B cell (primary cell): ENCODE results near the gene MVD. TPM values are rescaled to one million over a fixed set of nuclear protein-coding genes. Genes with fewer than 3 reads are reported as not detected.

Source experiments
- ATAC-seq: fragments of 200-7000 bp; cut with Tn5 transposase; one replicate; pipeline ENCODE4 v1.10.0; 2021; ENCODE audit warnings: low read depth, mild to moderate bottlenecking, moderate number of reproducible peaks, moderate library complexity
- CTCF ChIA-PET: fragments of 350-600 bp; sonication (Branson Sonifier 250); formaldehyde crosslinking; loops from one replicate; lab custom pipeline; 2021; ENCODE audit warnings: antibody characterized with exemption, inconsistent platforms; lab: Charles Lee
- POLR2A ChIA-PET: fragments of 350-600 bp; sonication (Branson Sonifier 250); formaldehyde crosslinking; loops from one replicate; lab custom pipeline; 2021; ENCODE audit warnings: antibody characterized with exemption; lab: Charles Lee
- DNase-seq: peaks from one replicate; pipeline ENCODE4 v3.0.0; 2013
- H2AFZ ChIP-seq: 2 replicates; pipeline ENCODE4 v1.6.1; 2012; ENCODE audit warnings: mild to moderate bottlenecking, low read depth, low read length; ENCODE audit not compliant: insufficient read depth, poor library complexity, severe bottlenecking
- H3K27ac ChIP-seq, 2 donors: 1 replicate in 1 of 2; 2 replicates in 1 of 2; pipeline ENCODE4 v1.5.1; 2012 to 2013; ENCODE audit warnings: low read length in 2 of 2, mild to moderate bottlenecking in 2 of 2, moderate library complexity in 1 of 2
- H3K27me3 ChIP-seq, 4 experiments: fragments of 200-600 bp in 1 of 4; sonication (generic) in 1 of 4; replicated peaks in 1 of 4; 1 replicate in 2 of 4; 2 replicates in 2 of 4; pipeline versions ENCODE4 v1.6.1 to v1.7.0; 2013 to 2016; ENCODE audit warnings: low read length in 3 of 4, mild to moderate bottlenecking in 2 of 4, mixed read lengths in 1 of 4, moderate library complexity in 1 of 4; ENCODE audit not compliant: insufficient read depth in 4 of 4, control insufficient read depth in 3 of 4; ENCODE audit errors: control extremely low read depth in 1 of 4
- H3K36me3 ChIP-seq, 2 experiments: replicated peaks in 1 of 2; 1 replicate in 1 of 2; 2 replicates in 1 of 2; pipeline versions ENCODE4 v1.6.1 to v1.7.1; 2013; ENCODE audit warnings: low read length in 1 of 2; ENCODE audit not compliant: insufficient read depth in 2 of 2, control insufficient read depth in 1 of 2; ENCODE audit errors: control extremely low read depth in 1 of 2, extremely low read depth in 1 of 2
- H3K4me1 ChIP-seq, 2 donors: fragments of 200-600 bp in 1 of 2; sonication (generic) in 1 of 2; 1 replicate in 1 of 2; 2 replicates in 1 of 2; pipeline versions ENCODE4 v1.5.1 to v1.6.1; 2013 to 2017; ENCODE audit warnings: low read length in 2 of 2; ENCODE audit not compliant: control insufficient read depth in 2 of 2, insufficient read depth in 2 of 2
- H3K4me2 ChIP-seq: replicated peaks from 2 replicates; pipeline ENCODE3; 2012; ENCODE audit warnings: mild to moderate bottlenecking, low read depth, low read length; ENCODE audit not compliant: poor library complexity, severe bottlenecking
- H3K4me3 ChIP-seq, 5 experiments: fragments of 200-600 bp in 1 of 5; sonication (generic) in 1 of 5; 1 replicate in 3 of 5; 2 replicates in 2 of 5; pipeline versions ENCODE4 v1.5.1 to v1.7.0; 2011 to 2016; ENCODE audit warnings: low read length in 4 of 5, mild to moderate bottlenecking in 4 of 5, low read depth in 2 of 5, control low read depth in 1 of 5, moderate library complexity in 1 of 5; ENCODE audit not compliant: insufficient read depth in 1 of 5; ENCODE audit errors: control extremely low read depth in 1 of 5, extremely low read depth in 1 of 5
- H3K79me2 ChIP-seq: fragments of 200-600 bp; sonication (generic); one replicate; pipeline ENCODE4 v1.6.0; 2016; ENCODE audit warnings: low read length; ENCODE audit not compliant: control insufficient read depth, insufficient read depth
- H3K9ac ChIP-seq: fragments of 200-600 bp; sonication (generic); 2 replicates; pipeline ENCODE4 v1.6.1; 2017; ENCODE audit warnings: mild to moderate bottlenecking, low read length, moderate library complexity
- H3K9me3 ChIP-seq, 3 donors: one replicate each; pipeline versions ENCODE4 v1.6.1 to v1.7.1; 2013; ENCODE audit warnings: low read length in 2 of 3; ENCODE audit not compliant: control insufficient read depth in 2 of 3, insufficient read depth in 1 of 3; ENCODE audit errors: control extremely low read depth in 1 of 3
- H4K20me1 ChIP-seq: 2 replicates; pipeline ENCODE4 v1.6.0; 2012; ENCODE audit warnings: mild to moderate bottlenecking, low read length; ENCODE audit not compliant: insufficient read depth, control insufficient read depth, poor library complexity, severe bottlenecking
- H3K27ac Mint-ChIP-seq: one replicate; pipeline ENCODE4 v1.8.0; 2021; ENCODE audit warnings: mixed read lengths
- H3K27me3 Mint-ChIP-seq: one replicate; pipeline ENCODE4 v1.8.0; 2021; ENCODE audit warnings: mixed read lengths
- H3K4me1 Mint-ChIP-seq: one replicate; pipeline ENCODE4 v1.8.0; 2021; ENCODE audit warnings: mixed read lengths
- H3K4me3 Mint-ChIP-seq: one replicate; pipeline ENCODE4 v1.8.0; 2021; ENCODE audit warnings: mixed read lengths
- H3K9me3 Mint-ChIP-seq: one replicate; pipeline ENCODE4 v1.8.0; 2022; ENCODE audit warnings: mixed read lengths; ENCODE audit not compliant: insufficient read depth
- EZH2 ChIP-seq: IDR thresholded peaks from 2 replicates; pipeline ENCODE4 v1.6.1; 2012; ENCODE audit warnings: borderline replicate concordance, low read depth, mild to moderate bottlenecking, moderate library complexity, low read length; ENCODE audit not compliant: insufficient read depth, poor library complexity, severe bottlenecking
- whole genome bisulfite sequencing: methylation state at CpG from one replicate; pipeline ENCODE4 v1.1.5; 2013; ENCODE audit warnings: missing lambda C conversion rate; ENCODE audit not compliant: insufficient coverage; 5-methylcytosine and 5-hydroxymethylcytosine counted together
- intact Hi-C: fragments of 100-400 bp; cut with micrococcal nuclease; formaldehyde crosslinking; loops from one replicate; pipeline ENCODE4 v1.10.0; 2022
- polyA plus RNA-seq: library from polyadenylated mRNA; depleted of rRNA; stranded (reverse); fragments of >200 nt; gene quantifications from 2 replicates; pipeline ENCODE4 v1.2.3, GENCODE V29; 2012
- total RNA-seq, 2 donors: library from RNA; stranded (reverse); fragments of 120-200 nt in 1 of 2; gene quantifications; 1 replicate in 1 of 2; 2 replicates in 1 of 2; pipeline versions ENCODE4 v1.2.3 to v1.2.4, GENCODE V29; 2013 to 2022
- TF ChIP-seq, protein P1 (sequence below): fragments of 200-600 bp; IDR thresholded peaks from one replicate; pipeline ENCODE4 v1.8.0; 2022; ENCODE audit warnings: antibody characterized with exemption, mild to moderate bottlenecking

Gene MVD
- total and polyA plus RNA-seq, 2 donors (not counting 1 experiment from before 2014, with no cell fraction given): 40.9 to 95.4 TPM

DNA sequence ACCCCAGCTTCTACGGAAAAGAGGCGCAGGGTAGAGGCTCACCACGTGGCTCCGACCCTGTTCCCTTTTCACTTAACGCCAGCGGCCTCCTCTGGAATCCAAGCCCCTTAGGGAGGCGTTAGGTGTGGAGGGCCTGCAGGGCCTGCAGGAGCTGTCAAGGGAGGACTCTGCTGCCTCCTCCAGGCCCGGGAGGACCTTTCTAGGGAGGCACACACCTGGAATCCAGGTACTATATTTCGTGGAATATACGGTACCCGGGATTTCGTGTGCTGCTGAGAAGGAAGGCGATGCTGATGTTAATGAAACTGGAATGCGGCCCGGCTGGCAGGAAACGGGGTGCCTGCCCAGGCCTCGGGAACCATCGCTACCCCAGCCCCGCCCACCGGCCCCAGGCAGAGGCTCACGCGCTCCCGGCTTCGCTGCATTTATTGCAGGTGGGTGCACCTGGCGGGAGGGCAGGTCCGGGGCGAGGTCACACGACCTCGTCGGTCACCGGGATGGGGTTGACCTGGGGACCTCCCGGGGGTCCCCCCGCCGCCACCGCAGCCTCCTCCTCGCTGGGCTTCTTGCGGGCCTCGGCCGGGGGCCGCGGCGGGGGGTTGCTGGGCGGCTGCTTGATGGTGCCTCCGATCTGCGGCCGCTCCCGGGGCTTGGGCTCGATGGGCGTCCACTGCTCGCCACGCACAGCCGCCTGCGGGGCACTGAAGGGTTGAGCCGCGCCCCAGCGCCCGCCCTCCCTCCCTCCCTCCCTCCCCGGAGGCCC is 19.8 kb downstream of the MVD start:
- DNase-seq (no peak), ATAC-seq (no peak)
- Histone ChIP-seq H3K9me3 (peaks cover 0 to 26% (median 0%) of the 10 kb centered on the region in 3 donors), H3K27me3 (peaks cover 0 to 8% (median 0%) of the 10 kb centered on the region in 4 experiments), H3K36me3 (peaks cover 0 to 54% of the 10 kb centered on the region in 2 experiments), H3K9ac (no peak overlapping the region), H3K4me1 (peaks cover 50 to 67% of the 10 kb centered on the region in 2 donors), H3K4me3 (no peak overlapping the region), H4K20me1 (peaks cover 98% of the 10 kb centered on the region), H3K4me2 (no peak overlapping the region), H3K27ac (no peak overlapping the region), H2AFZ (no peak overlapping the region), H3K79me2 (peaks cover 50% of the 10 kb centered on the region)
- intact Hi-C loops: no loop called here
- POLR2A ChIA-PET: interaction anchor here (0.6 to 1.5 kb wide), 2 partner anchors 10 to 51 kb away, joined by 3 read pairs; no protein-coding TSS in a partner anchor
- CTCF ChIA-PET: no interaction called here
- no peaks in the 10 kb centered on the region for H3K9me3 Mint-ChIP-seq
- TF ChIP-seq, protein P1, sequence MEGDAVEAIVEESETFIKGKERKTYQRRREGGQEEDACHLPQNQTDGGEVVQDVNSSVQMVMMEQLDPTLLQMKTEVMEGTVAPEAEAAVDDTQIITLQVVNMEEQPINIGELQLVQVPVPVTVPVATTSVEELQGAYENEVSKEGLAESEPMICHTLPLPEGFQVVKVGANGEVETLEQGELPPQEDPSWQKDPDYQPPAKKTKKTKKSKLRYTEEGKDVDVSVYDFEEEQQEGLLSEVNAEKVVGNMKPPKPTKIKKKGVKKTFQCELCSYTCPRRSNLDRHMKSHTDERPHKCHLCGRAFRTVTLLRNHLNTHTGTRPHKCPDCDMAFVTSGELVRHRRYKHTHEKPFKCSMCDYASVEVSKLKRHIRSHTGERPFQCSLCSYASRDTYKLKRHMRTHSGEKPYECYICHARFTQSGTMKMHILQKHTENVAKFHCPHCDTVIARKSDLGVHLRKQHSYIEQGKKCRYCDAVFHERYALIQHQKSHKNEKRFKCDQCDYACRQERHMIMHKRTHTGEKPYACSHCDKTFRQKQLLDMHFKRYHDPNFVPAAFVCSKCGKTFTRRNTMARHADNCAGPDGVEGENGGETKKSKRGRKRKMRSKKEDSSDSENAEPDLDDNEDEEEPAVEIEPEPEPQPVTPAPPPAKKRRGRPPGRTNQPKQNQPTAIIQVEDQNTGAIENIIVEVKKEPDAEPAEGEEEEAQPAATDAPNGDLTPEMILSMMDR: no peak
- no peak for TF ChIP-seq EZH2
- WGBS: 96% methylated on average over 35 of the region's 58 CpGs
- no peak overlapping the region for H3K27ac Mint-ChIP-seq
- no peaks in the 10 kb centered on the region for H3K27me3 Mint-ChIP-seq
- no peak overlapping the region for H3K4me3 Mint-ChIP-seq
- H3K4me1 Mint-ChIP-seq: peaks cover 76% of the 10 kb centered on the region
